Kidney epithelial cell (primary cell): ENCODE data around the gene KIF6. TPM values are rescaled to one million over a fixed set of nuclear protein-coding genes. Genes with fewer than 3 reads are reported as not detected.

Experiments used
- DNase-seq: peaks from one replicate; pipeline ENCODE4 v3.0.0-alpha.2; 2010; ENCODE audit warnings: low read depth
- H3K27me3 ChIP-seq: 2 replicates; pipeline ENCODE4 v1.6.0; 2011; ENCODE audit warnings: low read length; ENCODE audit not compliant: control insufficient read depth, insufficient read depth
- H3K36me3 ChIP-seq: 2 replicates; pipeline ENCODE4 v1.5.1; 2011; ENCODE audit warnings: low read length; ENCODE audit not compliant: control insufficient read depth, insufficient read depth
- H3K4me3 ChIP-seq: 2 replicates; pipeline ENCODE4 v1.5.1; 2011; ENCODE audit warnings: low read depth, mild to moderate bottlenecking, control low read depth, low read length
- CTCF ChIP-seq: IDR thresholded peaks from 2 replicates; pipeline ENCODE4 v1.5.1; 2011; ENCODE audit warnings: mild to moderate bottlenecking, moderate library complexity, low read length, control low read depth, inconsistent platforms; ENCODE audit not compliant: insufficient read depth, poor library complexity, severe bottlenecking
- total RNA-seq: library from RNA; depleted of rRNA; stranded (reverse); fragments of >200 nt; gene quantifications from 2 replicates; pipeline ENCODE4 v1.2.3, GENCODE V29; 2015

The KIF6 gene
- total RNA-seq, 1 donor from 2014 or later: 0.33 TPM

GRCh38 chr6:39566456-39566855 lies 158.8 kb downstream of the KIF6 start:
- DNase-seq: no peak
- no peaks in the 10 kb centered on the region for H3K36me3 ChIP-seq
- no peak overlapping the region for H3K4me3 ChIP-seq
- no peak for TF ChIP-seq CTCF
- H3K27me3 ChIP-seq: no peaks in the 10 kb centered on the region

GRCh38 chr6:39565956-39566355 lies 159.3 kb downstream of the KIF6 start:
- TF ChIP-seq CTCF: no peak
- no peaks in the 10 kb centered on the region for H3K27me3 ChIP-seq
- DNase-seq: no peak
- H3K4me3 ChIP-seq: no peak overlapping the region
- no peaks in the 10 kb centered on the region for H3K36me3 ChIP-seq

- DNase-seq: no peak
- no peak for TF ChIP-seq CTCF
- no peaks in the 10 kb centered on the region for H3K27me3 ChIP-seq
Observed at GRCh38 chr6:39563566-39564311, 161.5 kb downstream of the KIF6 start.

GRCh38 chr6:39561536-39562266 lies 163.5 kb downstream of the KIF6 start:
- Histone ChIP-seq H3K36me3 (no peaks in the 10 kb centered on the region), H3K27me3 (no peaks in the 10 kb centered on the region), H3K4me3 (no peak overlapping the region)
- DNase-seq: no peak
- no peak for TF ChIP-seq CTCF

More at GRCh38 chr6:39563566-39564311, 161.5 kb downstream of the KIF6 start:
- no peaks in the 10 kb centered on the region for H3K36me3 ChIP-seq
- H3K4me3 ChIP-seq: no peak overlapping the region

GRCh38 chr6:39560915-39561314 lies 164.3 kb downstream of the KIF6 start:
- H3K4me3 ChIP-seq: no peak overlapping the region
- TF ChIP-seq CTCF: no peak
- DNase-seq: no peak
- H3K27me3 ChIP-seq: no peaks in the 10 kb centered on the region
- H3K36me3 ChIP-seq: no peaks in the 10 kb centered on the region
